Prostate gland (tissue), 2 donors: ENCODE measurements around the gene CIAPIN1.

ENCODE experiments used
- POLR2AphosphoS5 ChIP-seq: sonication (generic); formaldehyde crosslinking; IDR thresholded peaks from one replicate; pipeline ENCODE4 v1.6.1; 2017; ENCODE audit warnings: antibody characterized with exemption
- TF ChIP-seq, protein P1 (sequence below), 4 experiments: fragments of 200-600 bp in 2 of 4; fragments of 450-650 bp in 2 of 4; sonication (generic) in 2 of 4; IDR thresholded peaks; 1 replicate in 3 of 4; 2 replicates in 1 of 4; pipeline ENCODE4 v1.5.1; 2016 to 2019; ENCODE audit warnings: antibody characterized with exemption in 4 of 4, mild to moderate bottlenecking in 2 of 4, moderate library complexity in 2 of 4

DNA sequence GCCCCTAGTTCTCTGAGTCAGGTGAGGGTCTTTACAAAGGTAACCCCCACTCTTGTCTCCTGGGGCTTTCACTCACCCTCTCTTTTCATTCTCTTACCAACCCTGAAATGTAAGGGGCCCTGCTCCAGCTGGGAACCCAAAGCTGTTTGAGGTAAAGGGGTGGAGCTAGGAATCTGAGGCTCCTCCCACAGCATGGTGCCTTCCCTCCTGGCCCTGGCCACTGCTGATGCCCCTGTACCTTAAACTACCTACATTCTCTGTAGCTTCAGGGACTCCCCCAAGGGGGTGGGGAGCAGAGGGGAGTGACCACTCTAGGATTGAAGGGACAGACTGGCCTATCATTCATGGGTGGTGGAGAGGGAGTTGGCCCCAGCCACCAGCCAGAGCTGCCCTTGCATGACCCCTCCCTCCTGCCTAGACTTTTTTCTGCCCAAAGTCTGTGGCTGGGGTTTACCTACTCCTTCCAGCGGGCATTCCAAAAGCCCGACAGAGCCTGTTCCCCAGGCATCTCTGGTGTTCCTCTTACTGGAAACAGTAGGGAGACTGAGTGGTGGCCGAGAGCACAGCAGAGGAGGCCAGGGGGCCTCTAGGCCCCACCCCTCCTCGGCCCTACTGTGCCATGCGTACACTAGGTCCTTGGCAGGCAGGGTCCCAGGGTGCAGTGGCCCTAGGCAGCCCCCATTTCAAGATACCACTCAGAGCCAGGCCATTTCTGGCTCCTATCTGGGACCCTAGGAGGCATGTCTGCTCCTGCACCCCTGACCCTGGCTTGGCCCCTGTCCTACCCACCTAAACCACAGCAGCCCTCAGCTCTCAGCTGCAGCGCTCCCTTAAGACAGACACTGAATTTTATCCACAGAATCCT lies 29.6 kb upstream of the CIAPIN1 start:
- TF ChIP-seq POLR2AphosphoS5, result no peak
- TF ChIP-seq, protein P1, sequence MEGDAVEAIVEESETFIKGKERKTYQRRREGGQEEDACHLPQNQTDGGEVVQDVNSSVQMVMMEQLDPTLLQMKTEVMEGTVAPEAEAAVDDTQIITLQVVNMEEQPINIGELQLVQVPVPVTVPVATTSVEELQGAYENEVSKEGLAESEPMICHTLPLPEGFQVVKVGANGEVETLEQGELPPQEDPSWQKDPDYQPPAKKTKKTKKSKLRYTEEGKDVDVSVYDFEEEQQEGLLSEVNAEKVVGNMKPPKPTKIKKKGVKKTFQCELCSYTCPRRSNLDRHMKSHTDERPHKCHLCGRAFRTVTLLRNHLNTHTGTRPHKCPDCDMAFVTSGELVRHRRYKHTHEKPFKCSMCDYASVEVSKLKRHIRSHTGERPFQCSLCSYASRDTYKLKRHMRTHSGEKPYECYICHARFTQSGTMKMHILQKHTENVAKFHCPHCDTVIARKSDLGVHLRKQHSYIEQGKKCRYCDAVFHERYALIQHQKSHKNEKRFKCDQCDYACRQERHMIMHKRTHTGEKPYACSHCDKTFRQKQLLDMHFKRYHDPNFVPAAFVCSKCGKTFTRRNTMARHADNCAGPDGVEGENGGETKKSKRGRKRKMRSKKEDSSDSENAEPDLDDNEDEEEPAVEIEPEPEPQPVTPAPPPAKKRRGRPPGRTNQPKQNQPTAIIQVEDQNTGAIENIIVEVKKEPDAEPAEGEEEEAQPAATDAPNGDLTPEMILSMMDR (IDR thresholded peaks at IDR 0.05), result no peak
